ENCODE measurements around the gene GSE1. TPM values are rescaled to one million over a fixed set of nuclear protein-coding genes. Genes with fewer than 3 reads are reported as not detected.

Gene GSE1
- total and polyA plus RNA-seq, 11 donors, result 18.1 to 48.4 (median 37.1) TPM

GRCh38 chr16:85688586-85689284, 75.6 kb downstream of the GSE1 start, which contains the start of gene GINS2:
Gene GINS2 (minus strand): TSS chr16:85688954. CDS start chr16:85688898, 56 bp downstream.
- no peaks in the 10 kb centered on the region for H3K9me3 ChIP-seq
- 1 to 3% (median 2%) methylated on average over 55 to 86 of the region's 86 CpGs for WGBS, 4 donors
- DNase-seq, result peak; percentile 90 to 95 (median 93)

GRCh38 chr16:85689285-85689949, 76.3 kb downstream of the GSE1 start:
- ATAC-seq (no peak), DNase-seq (peak in 1 of 5 donors; percentile 8)
- Histone ChIP-seq H3K9me3 (no peaks in the 10 kb centered on the region), H3K27me3 (peaks cover 0 to 5% (median 0%) of the 10 kb centered on the region in 9 donors), H3K4me1 (peaks cover 0 to 16% (median 8%) of the 10 kb centered on the region in 12 donors), H3K27ac (no peak overlapping the region), H3K4me3 (peak overlapping the region in 11 of 12 donors; percentile 29 to 83 (median 69)), H3K36me3 (no peaks in the 10 kb centered on the region)
- WGBS, 4 donors, result 40 to 45% (median 43%) methylated on average over 27 of the region's 27 CpGs
- no peak for TF ChIP-seq POLR2A (IDR thresholded peaks at IDR 0.05)
- TF ChIP-seq CTCF (IDR thresholded peaks at IDR 0.05), result no peak
- intact Hi-C loops (cut with DNase I), result no loop called here

More at GRCh38 chr16:85688586-85689284, 75.6 kb downstream of the GSE1 start, which contains the start of gene GINS2:
- H3K27ac ChIP-seq, result no peak within 1 kb of the TSS
- intact Hi-C loops (cut with DNase I), result no loop called here
- peak; percentile 97 to 100 (median 100) for ATAC-seq
- peak within 1 kb of the TSS; percentile 37 to 83 (median 68) for H3K4me3 ChIP-seq
- peaks cover 0 to 16% (median 8%) of the 10 kb centered on the region in 12 donors for H3K4me1 ChIP-seq
- TF ChIP-seq POLR2A (IDR thresholded peaks at IDR 0.05), result no peak
- H3K36me3 ChIP-seq, result no peaks in the 10 kb centered on the region
- no peaks in the 10 kb centered on the region for H3K27me3 ChIP-seq

GRCh38 chr16:85689950-85690320, 76.8 kb downstream of the GSE1 start:
- Histone ChIP-seq H3K4me3 (no peak overlapping the region), H3K27me3 (peaks cover 0 to 11% (median 0%) of the 10 kb centered on the region in 9 donors), H3K9me3 (no peaks in the 10 kb centered on the region), H3K4me1 (peaks cover 0 to 16% (median 8%) of the 10 kb centered on the region in 12 donors), H3K27ac (no peak overlapping the region), H3K36me3 (no peaks in the 10 kb centered on the region)
- 59 to 62% (median 59%) methylated on average over 9 of the region's 9 CpGs for WGBS, 4 donors
- ATAC-seq (no peak), DNase-seq (peak in 1 of 5 donors; percentile 4)
- intact Hi-C loops (cut with DNase I), result no loop called here
- no peak for TF ChIP-seq POLR2A (IDR thresholded peaks at IDR 0.05)
- no peak for TF ChIP-seq CTCF (IDR thresholded peaks at IDR 0.05)

GRCh38 chr16:85690469-85691064, 77.4 kb downstream of the GSE1 start:
- no peak for ATAC-seq
- no peak overlapping the region for H3K4me3 ChIP-seq
- H3K9me3 ChIP-seq, result no peaks in the 10 kb centered on the region
- peaks cover 0 to 16% (median 0%) of the 10 kb centered on the region in 9 donors for H3K27me3 ChIP-seq
- H3K4me1 ChIP-seq, result peaks cover 0 to 16% (median 8%) of the 10 kb centered on the region in 12 donors
- TF ChIP-seq CTCF (IDR thresholded peaks at IDR 0.05), result no peak
- TF ChIP-seq POLR2A (IDR thresholded peaks at IDR 0.05), result no peak
- no peaks in the 10 kb centered on the region for H3K36me3 ChIP-seq
- intact Hi-C loops (cut with DNase I), result no loop called here
- DNase-seq, result peak in 1 of 5 donors; percentile 1
- WGBS, 4 donors, result 38 to 52% (median 47%) methylated on average over 7 of the region's 7 CpGs
- H3K27ac ChIP-seq, result no peak overlapping the region
